Calu3 (cell line): ENCODE measurements around the gene CD248. TPM values are rescaled to one million over a fixed set of nuclear protein-coding genes. Genes with fewer than 3 reads are reported as not detected.

Source experiments
- BruUV-seq: library from RNA; stranded (reverse); fragments of 400-500 nt; replicated peaks from 2 replicates; lab custom pipeline; 2021; lab: Mats Ljungman, UMichigan
- CTCF ChIA-PET: fragments of 300-600 bp; sonication (Branson Sonifier 250); formaldehyde crosslinking; loops from one replicate; lab custom pipeline; 2022; ENCODE audit warnings: antibody characterized with exemption; lab: Charles Lee
- DNase-seq: peaks from one replicate; pipeline ENCODE4 v3.0.0; 2022
- H3K27ac Mint-ChIP-seq: one replicate; pipeline ENCODE4 v1.8.0; 2022; ENCODE audit warnings: mixed read lengths; ENCODE audit not compliant: unreplicated experiment
- H3K27me3 Mint-ChIP-seq: one replicate; pipeline ENCODE4 v1.8.0; 2022; ENCODE audit warnings: mixed read lengths; ENCODE audit not compliant: unreplicated experiment
- H3K36me3 Mint-ChIP-seq: one replicate; pipeline ENCODE4 v1.8.0; 2022; ENCODE audit warnings: mild to moderate bottlenecking, moderate library complexity, mixed read lengths; ENCODE audit not compliant: insufficient read depth, unreplicated experiment
- H3K4me1 Mint-ChIP-seq: one replicate; pipeline ENCODE4 v1.8.0; 2022; ENCODE audit warnings: mild to moderate bottlenecking, low read depth, mixed read lengths; ENCODE audit not compliant: unreplicated experiment
- H3K4me3 Mint-ChIP-seq: one replicate; pipeline ENCODE4 v1.8.0; 2022; ENCODE audit warnings: mild to moderate bottlenecking, low read depth, moderate library complexity, mixed read lengths; ENCODE audit not compliant: unreplicated experiment
- H3K9me3 Mint-ChIP-seq: one replicate; pipeline ENCODE4 v1.8.0; 2022; ENCODE audit warnings: low read depth, mixed read lengths; ENCODE audit not compliant: unreplicated experiment
- intact Hi-C: fragments of 100-400 bp; cut with micrococcal nuclease; formaldehyde crosslinking; loops from one replicate; pipeline ENCODE4 v1.10.0; 2022; ENCODE audit not compliant: unreplicated experiment
- total RNA-seq: library from RNA; stranded (reverse); gene quantifications from 2 replicates; pipeline ENCODE4 v1.2.3, GENCODE V29; 2022
- TF ChIP-seq, protein P1 (sequence below): fragments of 200-600 bp; IDR thresholded peaks from one replicate; pipeline ENCODE4 v1.8.0; 2022; ENCODE audit warnings: antibody characterized with exemption; ENCODE audit not compliant: unreplicated experiment

CD248 gene
- total RNA-seq, 1 experiment from 2014 or later, result not detected

DNA sequence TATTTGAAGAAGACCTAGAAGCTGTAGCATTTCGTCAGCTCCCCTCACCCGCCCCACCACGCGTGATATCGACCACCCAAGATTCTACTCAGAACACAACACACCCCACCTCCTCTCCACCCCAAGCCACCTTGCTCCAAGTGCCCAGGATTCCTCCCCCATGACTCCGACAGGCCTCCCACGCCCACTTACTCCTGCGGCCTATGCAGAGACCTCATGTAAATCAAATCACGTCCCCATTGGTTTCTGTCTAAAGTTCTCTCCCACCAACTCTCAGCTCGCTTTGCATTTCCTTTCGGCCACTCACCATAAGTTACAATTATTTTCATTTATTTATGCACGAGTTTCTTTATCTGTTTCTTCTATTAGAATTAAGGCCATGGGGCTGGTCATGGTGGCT, 14.2 kb downstream of the CD248 start:
- Mint-ChIP-seq H3K9me3 (no peaks in the 10 kb centered on the region), H3K4me1 (no peaks in the 10 kb centered on the region), H3K27me3 (peaks cover 10% of the 10 kb centered on the region), H3K27ac (no peak overlapping the region), H3K36me3 (no peaks in the 10 kb centered on the region), H3K4me3 (no peak overlapping the region)
- CTCF ChIA-PET, result interaction anchor here (1.5 kb wide), 1 partner anchor 10 kb away, joined by 5 read pairs; no protein-coding TSS in a partner anchor
- TF ChIP-seq, protein P1, sequence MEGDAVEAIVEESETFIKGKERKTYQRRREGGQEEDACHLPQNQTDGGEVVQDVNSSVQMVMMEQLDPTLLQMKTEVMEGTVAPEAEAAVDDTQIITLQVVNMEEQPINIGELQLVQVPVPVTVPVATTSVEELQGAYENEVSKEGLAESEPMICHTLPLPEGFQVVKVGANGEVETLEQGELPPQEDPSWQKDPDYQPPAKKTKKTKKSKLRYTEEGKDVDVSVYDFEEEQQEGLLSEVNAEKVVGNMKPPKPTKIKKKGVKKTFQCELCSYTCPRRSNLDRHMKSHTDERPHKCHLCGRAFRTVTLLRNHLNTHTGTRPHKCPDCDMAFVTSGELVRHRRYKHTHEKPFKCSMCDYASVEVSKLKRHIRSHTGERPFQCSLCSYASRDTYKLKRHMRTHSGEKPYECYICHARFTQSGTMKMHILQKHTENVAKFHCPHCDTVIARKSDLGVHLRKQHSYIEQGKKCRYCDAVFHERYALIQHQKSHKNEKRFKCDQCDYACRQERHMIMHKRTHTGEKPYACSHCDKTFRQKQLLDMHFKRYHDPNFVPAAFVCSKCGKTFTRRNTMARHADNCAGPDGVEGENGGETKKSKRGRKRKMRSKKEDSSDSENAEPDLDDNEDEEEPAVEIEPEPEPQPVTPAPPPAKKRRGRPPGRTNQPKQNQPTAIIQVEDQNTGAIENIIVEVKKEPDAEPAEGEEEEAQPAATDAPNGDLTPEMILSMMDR, result no peak
- DNase-seq, result no peak
- intact Hi-C loops, result no loop called here
- BruUV-seq, result no TSS peak

DNA sequence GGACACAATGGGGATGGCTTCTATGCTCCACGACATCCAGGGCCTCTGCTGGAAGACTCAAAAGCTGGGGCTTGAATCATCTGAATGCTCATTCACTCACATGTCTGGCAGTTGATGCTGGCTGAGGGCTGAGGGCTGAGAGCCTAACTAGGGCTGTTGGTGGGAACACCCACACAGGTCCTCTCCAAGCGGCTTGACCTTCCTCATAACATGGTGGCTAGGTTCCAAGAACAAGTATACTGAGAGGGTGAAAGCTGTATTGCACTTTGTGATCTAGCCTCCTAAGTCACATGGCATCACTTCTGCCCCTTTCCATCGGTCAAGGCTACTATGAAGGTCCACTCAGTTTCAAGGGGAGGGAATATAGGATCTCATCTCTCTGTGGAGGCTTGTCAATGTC, 17.7 kb downstream of the CD248 start:
- CTCF ChIA-PET, result interaction anchor here (0.6 kb wide), 1 partner anchor 31 kb away, joined by 9 read pairs; no protein-coding TSS in a partner anchor
- peaks cover 23% of the 10 kb centered on the region for H3K27me3 Mint-ChIP-seq
- H3K4me3 Mint-ChIP-seq, result no peak overlapping the region
- H3K27ac Mint-ChIP-seq, result no peak overlapping the region
- TF ChIP-seq, protein P1, result no peak
- H3K4me1 Mint-ChIP-seq, result no peaks in the 10 kb centered on the region
- no peaks in the 10 kb centered on the region for H3K36me3 Mint-ChIP-seq
- BruUV-seq, result no TSS peak
- no peak for DNase-seq
- intact Hi-C loops, result no loop called here
- no peaks in the 10 kb centered on the region for H3K9me3 Mint-ChIP-seq

- no peak overlapping the region for H3K4me3 Mint-ChIP-seq
- H3K27me3 Mint-ChIP-seq, result peaks cover 38% of the 10 kb centered on the region
- BruUV-seq, result no TSS peak
- CTCF ChIA-PET, result interaction anchor here (0.6 to 1.5 kb wide), 3 partner anchors 9 to 131 kb away, joined by 3 to 6 read pairs (median 5); partner anchors contain the start of gene YIF1A
- H3K36me3 Mint-ChIP-seq, result peaks cover 3% of the 10 kb centered on the region
- no peaks in the 10 kb centered on the region for H3K9me3 Mint-ChIP-seq
- peaks cover 11% of the 10 kb centered on the region for H3K4me1 Mint-ChIP-seq
- intact Hi-C loops, result no loop called here
- TF ChIP-seq, protein P1, result no peak
- H3K27ac Mint-ChIP-seq, result no peak overlapping the region
- no peak for DNase-seq
Measured at GRCh38 chr11:66297610-66298009, 19.2 kb downstream of the CD248 start.

- DNase-seq, result no peak
- H3K9me3 Mint-ChIP-seq, result no peaks in the 10 kb centered on the region
- no TSS peak for BruUV-seq
- H3K4me3 Mint-ChIP-seq, result no peak overlapping the region
- peaks cover 27% of the 10 kb centered on the region for H3K4me1 Mint-ChIP-seq
- intact Hi-C loops, result no loop called here
- CTCF ChIA-PET, result interaction anchor here (0.8 kb wide), 1 partner anchor 18 kb away, joined by 3 read pairs; no protein-coding TSS in a partner anchor
- H3K27me3 Mint-ChIP-seq, result peaks cover 56% of the 10 kb centered on the region
- TF ChIP-seq, protein P1, result no peak
- H3K27ac Mint-ChIP-seq, result no peak overlapping the region
- H3K36me3 Mint-ChIP-seq, result peaks cover 12% of the 10 kb centered on the region
Measured at GRCh38 chr11:66294626-66295620, 21.9 kb downstream of the CD248 start.
